ENCODE measurements around the gene CBR3.
A peak's percentile ranks its signal among the peaks of the same experiment; 100 is the strongest.
"Not testable (repeated sequence)": the region's sequence is repeated elsewhere in the genome, so short reads cannot be mapped to it uniquely, and the experiment has no call there.

Gene CBR3

GRCh38 chr21:36120304-36120888 is 14.5 kb upstream of the CBR3 start:
- DNase-seq: no peak

- no peak for DNase-seq
These were observed 11.9 kb upstream of the CBR3 start for GRCh38 chr21:36122977-36123376.

DNA sequence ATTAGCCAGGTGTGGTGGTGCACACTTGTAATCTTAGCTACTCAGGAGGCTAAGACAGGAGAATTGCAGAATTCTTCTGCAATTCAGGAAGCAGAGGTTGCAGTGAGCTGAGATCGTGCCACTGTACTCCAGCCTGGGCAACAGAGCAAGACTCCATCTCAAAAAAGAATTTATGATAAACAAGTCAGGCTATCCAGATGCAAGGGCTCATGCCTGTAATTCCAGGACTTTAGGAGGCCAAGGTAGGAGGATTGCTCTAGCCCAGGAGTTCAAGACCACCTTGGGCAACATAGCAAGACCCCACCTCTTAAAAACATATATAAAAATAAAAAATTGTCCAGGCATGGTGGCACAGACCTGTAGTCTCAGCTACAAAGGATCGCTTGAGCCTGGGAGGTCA is 10.5 kb upstream of the CBR3 start:
- no peak for DNase-seq

GRCh38 chr21:36125512-36126207 is 9.2 kb upstream of the CBR3 start:
- peak; percentile 49 for DNase-seq

GRCh38 chr21:36126208-36126565 is 8.7 kb upstream of the CBR3 start:
- DNase-seq: no peak

DNA sequence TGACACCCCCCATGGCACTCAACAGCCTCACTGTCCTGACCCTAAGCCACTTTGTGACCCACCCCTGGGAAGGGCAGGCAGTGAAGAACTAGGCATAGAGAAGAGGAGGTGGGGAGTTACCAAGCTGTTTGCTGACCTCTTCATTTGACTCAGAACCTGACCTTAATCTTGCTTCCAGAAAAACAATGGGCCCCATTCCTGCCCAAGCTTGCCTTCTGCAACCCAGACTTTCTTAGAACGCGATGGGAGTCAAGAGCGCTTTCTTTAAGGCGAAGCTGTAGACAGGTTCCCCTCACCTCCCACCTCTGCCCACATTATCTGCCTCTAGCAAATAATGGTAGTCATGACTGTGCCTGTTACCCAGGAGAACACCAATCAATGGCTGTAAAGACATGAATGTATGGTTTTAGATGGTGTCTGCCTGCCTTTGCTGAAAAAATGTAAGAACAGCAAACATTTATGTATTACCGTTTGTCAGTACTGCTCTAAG is 8.2 kb upstream of the CBR3 start:
- no peak for DNase-seq

GRCh38 chr21:36127250-36127904 is 7.5 kb upstream of the CBR3 start:
- DNase-seq: no peak

DNA sequence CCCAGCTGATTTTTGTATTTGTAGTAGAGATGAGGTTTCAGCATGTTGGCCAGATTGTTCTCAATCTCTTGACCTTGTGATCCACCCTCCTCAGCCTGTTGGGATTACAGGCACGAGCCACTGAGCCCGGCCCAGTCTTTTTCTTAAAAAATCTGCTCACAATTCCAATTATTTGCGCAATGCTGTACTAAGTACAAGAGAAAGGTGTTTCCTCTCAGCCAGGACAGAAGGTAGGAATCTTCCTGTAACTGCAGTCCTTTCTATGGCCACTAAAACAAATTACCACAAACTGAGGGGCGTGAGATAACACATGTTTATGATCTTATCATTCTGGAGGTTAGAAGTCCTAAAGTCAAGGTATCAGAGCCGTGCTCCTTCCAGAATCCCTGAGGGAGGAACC is 6.9 kb upstream of the CBR3 start:
- no peak for DNase-seq

GRCh38 chr21:36129219-36129618 is 5.7 kb upstream of the CBR3 start:
- DNase-seq: no peak

- DNase-seq: not testable (repeated sequence)
These were observed 4.5 kb upstream of the CBR3 start for GRCh38 chr21:36130414-36130762.

GRCh38 chr21:36130839-36131238 is 4.0 kb upstream of the CBR3 start:
- DNase-seq: not testable (repeated sequence)

- DNase-seq: no peak
These were observed 2.2 kb upstream of the CBR3 start for GRCh38 chr21:36132696-36133095.

DNA sequence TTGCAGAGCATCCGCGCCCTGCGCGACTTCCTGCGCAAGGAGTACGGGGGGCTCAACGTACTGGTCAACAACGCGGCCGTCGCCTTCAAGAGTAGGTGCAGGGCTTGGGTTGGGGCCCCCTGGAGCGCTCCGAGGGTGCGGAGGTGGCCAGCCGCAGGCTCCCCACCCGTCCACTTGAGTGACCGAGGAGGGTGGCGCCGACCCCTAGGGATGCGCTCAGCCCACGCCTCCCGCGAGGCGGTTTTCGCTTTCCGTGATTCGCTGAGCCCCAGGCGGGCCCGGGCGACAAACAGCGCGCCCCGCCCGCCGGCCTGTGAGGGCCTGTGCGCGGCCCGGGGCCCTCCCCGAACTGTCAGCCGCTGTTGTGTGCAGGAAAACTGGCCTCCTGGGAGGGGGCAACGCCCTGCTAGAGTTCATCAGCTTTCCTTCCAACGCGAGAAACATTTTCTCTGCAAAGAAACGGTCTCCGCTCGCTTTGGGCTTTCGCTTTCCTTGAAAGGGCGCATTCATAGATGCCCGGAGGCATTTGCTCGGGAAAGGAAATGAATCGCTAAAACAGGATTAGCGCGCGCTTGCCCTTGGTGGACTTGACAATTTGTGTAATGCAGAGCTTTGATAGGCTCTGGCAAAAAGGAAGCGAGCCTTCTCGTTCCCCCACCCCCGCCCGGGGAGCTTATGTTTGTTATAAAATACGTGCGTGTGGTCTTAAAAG is 668 bp downstream of the CBR3 start:
- peak; percentile 93 for DNase-seq

GRCh38 chr21:36139791-36140190 is 4.9 kb downstream of the CBR3 start:
- not testable (repeated sequence) for DNase-seq

GRCh38 chr21:36141513-36141925 is 6.6 kb downstream of the CBR3 start:
- peak; percentile 81 for DNase-seq

DNA sequence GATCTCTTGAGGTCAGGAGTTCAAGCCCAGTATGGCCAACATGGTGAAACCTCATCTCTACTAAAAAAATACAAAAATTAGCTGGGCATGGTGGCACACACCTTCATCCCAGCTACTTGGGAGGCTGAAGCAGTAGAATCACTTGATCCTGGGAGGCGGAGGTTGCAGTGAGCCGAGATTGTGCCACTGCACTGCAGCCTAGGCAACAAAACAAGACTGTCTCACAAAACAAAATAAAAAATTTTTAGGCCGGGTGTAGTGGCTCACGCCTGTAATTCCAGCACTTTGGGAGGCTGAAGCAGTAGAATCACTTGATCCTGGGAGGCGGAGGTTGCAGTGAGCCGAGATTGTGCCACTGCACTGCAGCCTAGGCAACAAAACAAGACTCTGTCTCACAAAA is 9.4 kb downstream of the CBR3 start:
- DNase-seq: not testable (repeated sequence)

GRCh38 chr21:36145259-36145658 is 10.4 kb downstream of the CBR3 start:
- DNase-seq: no peak

GRCh38 chr21:36147911-36148310 is 13.0 kb downstream of the CBR3 start:
- DNase-seq: no peak

GRCh38 chr21:36148886-36149285 is 14.0 kb downstream of the CBR3 start:
- DNase-seq: no peak

GRCh38 chr21:36149788-36150711 is 15.2 kb downstream of the CBR3 start:
- DNase-seq: peak; percentile 41

DNA sequence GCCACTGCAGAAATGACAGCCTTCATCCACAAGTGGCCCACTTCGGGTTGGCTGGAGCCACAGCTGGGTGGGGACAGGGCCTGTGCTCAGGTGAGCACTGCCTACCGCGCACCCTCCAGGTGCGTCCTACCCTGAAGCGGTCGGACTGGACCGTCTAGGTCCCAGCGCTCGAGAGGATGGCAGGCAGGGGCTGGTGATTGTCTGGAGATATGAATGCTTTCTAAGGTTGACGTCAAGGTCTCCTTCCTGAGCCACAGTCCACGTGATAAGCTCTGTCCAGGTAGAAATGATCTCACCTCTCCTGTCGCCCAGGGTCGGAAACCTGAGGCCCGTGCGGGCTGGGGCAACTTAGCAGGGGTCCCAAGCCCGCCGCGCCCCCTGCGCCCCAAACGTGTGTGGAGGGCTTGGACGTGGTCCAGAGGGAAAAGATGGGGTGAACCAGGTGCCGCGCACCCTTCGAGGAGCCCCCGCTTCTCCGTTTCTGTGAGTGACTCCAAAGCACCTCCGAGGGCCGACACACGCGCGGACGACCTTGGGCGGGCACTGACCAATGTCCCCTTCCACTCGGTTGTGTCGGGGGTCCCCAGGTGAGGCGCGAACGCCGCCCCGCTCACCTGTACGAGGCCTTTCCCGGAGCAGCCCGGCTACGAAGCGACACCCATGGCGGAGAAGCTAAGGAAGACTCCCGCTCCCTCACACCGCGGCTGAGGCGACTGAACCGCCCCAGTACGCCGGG is 20.9 kb downstream of the CBR3 start:
- DNase-seq: no peak

GRCh38 chr21:36156339-36156814 is 21.5 kb downstream of the CBR3 start:
- peak; percentile 98 for DNase-seq

Measured in EL (cell line).